HL-60 (cell line): Measurements from ENCODE around the gene ZFP57.

Experiments used
- DNase-seq, 2 experiments: peaks; one replicate each; pipeline ENCODE4 v3.0.0-alpha.2; 2010 to 2020; ENCODE audit warnings: low read depth in 1 of 2, low spot score in 1 of 2
- H3K27ac ChIP-seq: fragments of 250-450 bp; sonication (Bioruptor Pico); replicated peaks from 2 replicates; pipeline ENCODE4 v1.5.1; 2020; ENCODE audit warnings: mild to moderate bottlenecking, moderate library complexity
- H3K27me3 ChIP-seq: fragments of 250-450 bp; sonication (Bioruptor Pico); 2 replicates; pipeline ENCODE4 v1.5.1; 2021; ENCODE audit warnings: mild to moderate bottlenecking, moderate library complexity; ENCODE audit not compliant: insufficient read depth, poor library complexity, severe bottlenecking
- H3K4me3 ChIP-seq: replicated peaks from 2 replicates; pipeline ENCODE4 v1.5.1; 2011; ENCODE audit warnings: mild to moderate bottlenecking, control low read depth, low read length; ENCODE audit not compliant: insufficient read depth
- CTCF ChIP-seq: IDR thresholded peaks from one replicate; pipeline ENCODE4 v1.5.1; 2011; ENCODE audit warnings: low read length, control low read depth, inconsistent platforms; ENCODE audit not compliant: insufficient read depth
- GABPA ChIP-seq: IDR thresholded peaks from 2 replicates; pipeline ENCODE4 v1.6.1; 2012; ENCODE audit warnings: low read depth
- POLR2AphosphoS5 ChIP-seq: IDR thresholded peaks from 2 replicates; pipeline ENCODE4 v1.6.1; 2012; ENCODE audit warnings: low read depth
- REST ChIP-seq: IDR thresholded peaks from 2 replicates; pipeline ENCODE4 v1.6.1; 2012; ENCODE audit warnings: low read depth; ENCODE audit not compliant: insufficient replicate concordance
- SPI1 ChIP-seq: IDR thresholded peaks from 2 replicates; pipeline ENCODE4 v1.6.1; 2012; ENCODE audit warnings: low read depth, mild to moderate bottlenecking, borderline replicate concordance

ZFP57 gene

GRCh38 chr6:29678114-29678513 lies 2.8 kb downstream of the ZFP57 start:
- no peak overlapping the region for H3K4me3 ChIP-seq
- no peak for DNase-seq
- TF ChIP-seq POLR2AphosphoS5, result no peak
- H3K27me3 ChIP-seq, result peaks cover 13% of the 10 kb centered on the region
- H3K27ac ChIP-seq, result no peak overlapping the region

- H3K27ac ChIP-seq, result no peak overlapping the region
- H3K4me3 ChIP-seq, result no peak overlapping the region
- H3K27me3 ChIP-seq, result peaks cover 13% of the 10 kb centered on the region
- TF ChIP-seq GABPA (no peak), SPI1 (no peak), REST (no peak), CTCF (no peak), POLR2AphosphoS5 (no peak)
- DNase-seq, result no peak
Measured at GRCh38 chr6:29676981-29677601, 3.9 kb downstream of the ZFP57 start.

- Histone ChIP-seq H3K27me3 (peaks cover 11% of the 10 kb centered on the region), H3K4me3 (no peak overlapping the region), H3K27ac (no peak overlapping the region)
- no peak for DNase-seq
- TF ChIP-seq POLR2AphosphoS5 (no peak), GABPA (no peak), CTCF (no peak), REST (no peak), SPI1 (no peak)
Measured at GRCh38 chr6:29675561-29675960, 5.4 kb downstream of the ZFP57 start.

GRCh38 chr6:29674008-29674407 lies 6.9 kb downstream of the ZFP57 start:
- TF ChIP-seq CTCF (no peak), GABPA (no peak), REST (no peak), SPI1 (no peak), POLR2AphosphoS5 (no peak)
- Histone ChIP-seq H3K4me3 (no peak overlapping the region), H3K27me3 (peaks cover under 1% of the 10 kb centered on the region), H3K27ac (no peak overlapping the region)
- DNase-seq, result no peak
